Measurements from ENCODE around the gene ATP6V0A1.
A peak's percentile ranks its signal among the peaks of the same experiment; 100 is the strongest.

ATP6V0A1 gene

DNA sequence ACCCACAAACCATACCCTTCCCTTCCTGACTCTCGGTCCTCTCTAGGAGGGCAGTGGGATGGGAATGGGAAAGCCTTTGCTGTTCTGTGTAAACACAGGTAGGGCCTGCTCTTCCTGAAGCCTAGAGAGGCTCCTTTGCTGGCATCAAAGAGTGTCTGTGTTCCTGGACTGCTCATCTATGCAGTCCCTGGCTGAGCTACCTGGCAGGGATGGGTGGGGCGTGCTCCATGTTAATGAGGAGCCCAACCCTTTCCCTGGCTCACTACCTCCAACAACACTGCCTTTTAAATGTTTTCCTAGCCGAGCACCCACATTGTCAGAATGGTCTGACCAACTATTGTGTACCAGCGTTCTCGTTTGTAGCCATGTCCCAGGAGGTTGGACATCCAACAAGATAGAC lies 50.7 kb downstream of the ATP6V0A1 start:
- TF ChIP-seq, protein P1, sequence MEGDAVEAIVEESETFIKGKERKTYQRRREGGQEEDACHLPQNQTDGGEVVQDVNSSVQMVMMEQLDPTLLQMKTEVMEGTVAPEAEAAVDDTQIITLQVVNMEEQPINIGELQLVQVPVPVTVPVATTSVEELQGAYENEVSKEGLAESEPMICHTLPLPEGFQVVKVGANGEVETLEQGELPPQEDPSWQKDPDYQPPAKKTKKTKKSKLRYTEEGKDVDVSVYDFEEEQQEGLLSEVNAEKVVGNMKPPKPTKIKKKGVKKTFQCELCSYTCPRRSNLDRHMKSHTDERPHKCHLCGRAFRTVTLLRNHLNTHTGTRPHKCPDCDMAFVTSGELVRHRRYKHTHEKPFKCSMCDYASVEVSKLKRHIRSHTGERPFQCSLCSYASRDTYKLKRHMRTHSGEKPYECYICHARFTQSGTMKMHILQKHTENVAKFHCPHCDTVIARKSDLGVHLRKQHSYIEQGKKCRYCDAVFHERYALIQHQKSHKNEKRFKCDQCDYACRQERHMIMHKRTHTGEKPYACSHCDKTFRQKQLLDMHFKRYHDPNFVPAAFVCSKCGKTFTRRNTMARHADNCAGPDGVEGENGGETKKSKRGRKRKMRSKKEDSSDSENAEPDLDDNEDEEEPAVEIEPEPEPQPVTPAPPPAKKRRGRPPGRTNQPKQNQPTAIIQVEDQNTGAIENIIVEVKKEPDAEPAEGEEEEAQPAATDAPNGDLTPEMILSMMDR (IDR thresholded peaks at IDR 0.05), result no peak
- no peak for DNase-seq (ENCODE audit: low spot score)
- Histone ChIP-seq H3K4me3 (no peak overlapping the region), H3K27ac (peak overlapping the region; percentile 32 to 54)

DNA sequence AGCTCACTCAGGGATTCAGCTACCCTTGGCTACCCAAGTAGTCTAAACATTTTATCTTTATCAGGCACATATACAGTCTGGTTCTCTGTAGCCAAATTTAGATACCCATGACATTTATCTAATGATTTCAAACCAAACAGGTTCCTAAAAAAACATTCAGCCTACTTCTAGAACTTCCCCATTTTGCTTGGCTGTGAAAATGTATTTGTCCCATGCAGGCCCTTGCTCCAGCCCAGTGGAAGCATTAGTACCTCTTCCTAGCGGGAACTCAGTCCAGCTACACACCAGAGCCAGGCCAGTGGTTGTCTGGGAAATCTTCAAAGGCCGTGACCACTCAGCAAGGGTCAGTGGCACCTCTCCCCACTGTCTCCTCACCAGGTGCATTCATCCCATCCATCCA lies 51.2 kb downstream of the ATP6V0A1 start:
- DNase-seq (ENCODE audit: low spot score), result no peak
- Histone ChIP-seq H3K27ac (peak overlapping the region; percentile 32 to 54), H3K4me3 (no peak overlapping the region)
- TF ChIP-seq, protein P1 (IDR thresholded peaks at IDR 0.05), result no peak

DNA sequence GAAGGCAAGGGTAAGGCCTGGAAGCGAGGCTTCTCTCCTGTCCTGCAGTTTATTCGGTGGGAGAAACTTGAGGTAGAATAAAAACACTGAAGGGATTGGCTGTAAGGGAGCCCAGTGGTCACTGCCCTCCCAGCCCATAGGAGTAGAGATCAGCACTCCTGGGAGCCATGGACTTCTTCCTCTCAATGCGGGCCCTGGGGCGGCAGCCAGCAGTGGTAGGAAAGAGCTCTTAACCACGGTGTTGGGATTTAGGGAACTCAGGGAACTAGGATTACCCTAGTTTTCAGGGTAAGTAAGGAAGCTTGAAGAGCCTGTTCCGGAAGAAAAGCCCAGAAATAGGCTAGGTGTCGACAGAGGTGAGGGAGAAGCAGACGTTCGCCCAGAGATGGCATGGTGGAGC lies 53.6 kb downstream of the ATP6V0A1 start:
- TF ChIP-seq, protein P1 (IDR thresholded peaks at IDR 0.05), result no peak
- no peak for DNase-seq (ENCODE audit: low spot score)
- no peak overlapping the region for H3K4me3 ChIP-seq
- peak overlapping the region; percentile 83 to 86 for H3K27ac ChIP-seq

DNA sequence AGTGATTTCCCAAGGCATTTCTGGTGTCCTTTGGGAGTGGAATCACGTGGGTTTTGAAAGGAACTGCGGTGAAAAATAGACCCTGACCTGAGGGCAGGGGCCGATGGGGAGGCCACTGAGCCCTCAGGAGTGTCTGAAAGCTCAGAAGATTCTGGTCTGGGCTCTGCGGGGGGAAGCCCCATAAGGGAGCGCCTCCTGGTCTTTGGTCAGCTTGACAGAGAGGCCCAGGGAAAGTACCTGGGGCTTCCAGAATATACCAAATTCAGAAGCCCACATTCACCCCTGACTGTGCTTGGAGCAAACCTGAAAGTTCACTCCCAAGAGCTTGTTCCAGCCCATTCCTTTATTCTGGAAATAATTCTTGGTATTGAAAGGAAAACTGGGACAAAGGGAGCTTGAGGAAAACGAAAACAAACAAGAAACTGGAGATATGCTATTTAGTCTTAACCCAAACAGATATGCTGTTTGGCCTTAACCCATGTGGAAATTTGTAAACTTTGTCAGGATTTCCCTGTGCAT lies 54.1 kb downstream of the ATP6V0A1 start:
- DNase-seq (ENCODE audit: low spot score), result peak; percentile 67
- TF ChIP-seq, protein P1 (IDR thresholded peaks at IDR 0.05), result no peak
- no peak overlapping the region for H3K4me3 ChIP-seq

DNA sequence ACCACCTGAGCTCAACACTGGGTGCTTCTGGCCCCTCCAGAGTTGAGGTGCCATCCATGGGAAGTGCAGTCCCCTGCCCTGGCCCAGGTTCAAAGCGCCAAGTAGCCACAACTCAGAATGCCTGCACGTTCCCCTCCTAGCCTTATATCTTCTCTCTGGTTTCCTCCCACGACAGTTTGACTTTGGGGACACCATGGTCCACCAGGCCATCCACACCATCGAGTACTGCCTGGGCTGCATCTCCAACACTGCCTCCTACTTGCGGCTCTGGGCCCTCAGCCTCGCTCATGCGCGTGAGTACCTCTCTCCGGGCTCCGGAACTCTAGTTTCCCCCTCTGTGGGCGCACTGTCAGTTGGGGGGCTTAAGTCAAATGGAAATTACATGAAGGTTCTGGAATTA lies 55.0 kb downstream of the ATP6V0A1 start:
- no peak overlapping the region for H3K4me3 ChIP-seq
- TF ChIP-seq, protein P1 (IDR thresholded peaks at IDR 0.05), result no peak
- peak; percentile 71 for DNase-seq (ENCODE audit: low spot score)
- H3K27ac ChIP-seq, result peak overlapping the region; percentile 83 to 86

More for the DNA sequence above, 54.1 kb downstream of the ATP6V0A1 start:
- peak overlapping the region; percentile 83 to 86 for H3K27ac ChIP-seq

DNA sequence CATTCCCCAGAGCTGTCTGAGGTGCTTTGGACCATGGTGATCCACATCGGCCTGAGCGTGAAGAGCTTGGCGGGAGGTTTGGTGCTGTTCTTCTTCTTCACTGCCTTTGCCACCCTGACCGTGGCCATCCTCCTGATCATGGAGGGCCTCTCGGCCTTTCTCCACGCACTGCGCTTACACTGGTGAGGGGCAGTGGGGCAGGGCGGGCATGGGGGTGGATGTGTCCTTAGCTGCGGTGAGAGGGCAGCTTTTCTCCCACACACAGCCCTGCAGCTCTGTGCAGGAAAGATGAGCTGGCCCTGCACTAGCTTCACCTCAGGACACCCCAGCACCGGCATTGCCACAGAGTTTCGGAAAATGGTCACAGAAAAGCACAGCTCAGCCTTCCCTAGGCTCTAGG lies 55.6 kb downstream of the ATP6V0A1 start:
- Histone ChIP-seq H3K4me3 (no peak overlapping the region), H3K27ac (peak overlapping the region; percentile 83 to 86)
- peak; percentile 70 for DNase-seq (ENCODE audit: low spot score)
- TF ChIP-seq, protein P1 (IDR thresholded peaks at IDR 0.05), result no peak

DNA sequence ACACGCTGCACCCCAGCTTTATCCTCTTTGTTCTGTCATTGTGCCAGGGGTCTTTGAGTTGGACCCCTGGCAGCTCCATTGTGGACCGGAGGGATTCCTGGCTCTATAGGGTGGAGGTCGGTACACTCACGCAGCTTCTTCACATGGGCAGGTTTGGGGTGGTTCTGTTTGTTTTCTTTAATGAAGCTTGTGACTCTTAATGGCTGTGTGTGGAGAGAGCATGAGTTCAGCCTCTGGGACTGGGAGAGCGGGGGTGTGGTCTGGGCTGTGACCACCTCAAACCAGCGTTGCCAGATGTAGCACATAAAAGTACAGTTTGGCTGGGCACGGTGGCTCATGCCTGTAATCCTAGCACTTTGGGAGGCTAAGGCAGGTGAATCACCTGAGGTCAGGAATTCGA lies 56.2 kb downstream of the ATP6V0A1 start:
- H3K4me3 ChIP-seq, result no peak overlapping the region
- no peak for DNase-seq (ENCODE audit: low spot score)
- TF ChIP-seq, protein P1 (IDR thresholded peaks at IDR 0.05), result no peak
- H3K27ac ChIP-seq, result peak overlapping the region in 1 of 2 donors; percentile 83
